DOHH2 (cell line): ENCODE data around the gene FGF23.
A peak's percentile ranks its signal among the peaks of the same experiment; 100 is the strongest.

ENCODE experiments used
- H3F3A ChIP-seq: fragments of 200-600 bp; sonication (generic), shearing (Covaris generic); 2 replicates; pipeline ENCODE4 v1.6.0; 2016; ENCODE audit warnings: antibody characterized with exemption, mild to moderate bottlenecking; ENCODE audit not compliant: control insufficient read depth, insufficient read depth
- H3K27ac ChIP-seq: fragments of 200-600 bp; sonication (generic); 2 replicates; pipeline ENCODE4 v1.5.1; 2014; ENCODE audit warnings: low read depth, mild to moderate bottlenecking, low read length, moderate library complexity
- H3K27me3 ChIP-seq: fragments of 200-600 bp; sonication (generic); 2 replicates; pipeline ENCODE4 v1.6.1; 2014; ENCODE audit warnings: mild to moderate bottlenecking, low read length, mixed read lengths; ENCODE audit not compliant: control insufficient read depth
- H3K36me3 ChIP-seq: fragments of 200-600 bp; sonication (generic); 2 replicates; pipeline ENCODE4 v1.6.1; 2014; ENCODE audit warnings: mild to moderate bottlenecking, low read length, moderate library complexity, mixed read lengths; ENCODE audit not compliant: control insufficient read depth
- H3K4me1 ChIP-seq: fragments of 200-600 bp; sonication (generic); 2 replicates; pipeline ENCODE4 v1.6.1; 2014; ENCODE audit warnings: mild to moderate bottlenecking, low read length, mixed read lengths; ENCODE audit not compliant: control insufficient read depth
- H3K4me2 ChIP-seq: fragments of 200-600 bp; sonication (generic); 2 replicates; pipeline ENCODE4 v1.6.0; 2014; ENCODE audit warnings: mild to moderate bottlenecking, low read length, moderate library complexity
- H3K4me3 ChIP-seq: fragments of 200-600 bp; sonication (generic); 2 replicates; pipeline ENCODE4 v1.5.1; 2014; ENCODE audit warnings: mild to moderate bottlenecking, low read length, mixed read lengths
- H3K79me2 ChIP-seq: fragments of 200-600 bp; sonication (generic); 2 replicates; pipeline ENCODE4 v1.6.1; 2014; ENCODE audit warnings: mild to moderate bottlenecking, low read length, mixed read lengths; ENCODE audit not compliant: control insufficient read depth
- H3K9me2 ChIP-seq: fragments of 200-600 bp; sonication (generic); replicated peaks from 2 replicates; pipeline ENCODE4 v1.6.1; 2014; ENCODE audit warnings: mild to moderate bottlenecking, low read length, mixed read lengths; ENCODE audit not compliant: control insufficient read depth
- H3K9me3 ChIP-seq: fragments of 200-600 bp; sonication (generic); 2 replicates; pipeline ENCODE4 v1.6.1; 2014; ENCODE audit warnings: antibody characterized with exemption, low read length, mixed read lengths; ENCODE audit not compliant: control insufficient read depth, insufficient read depth
- H4K20me1 ChIP-seq: fragments of 200-600 bp; sonication (generic); 2 replicates; pipeline ENCODE4 v1.6.0; 2014; ENCODE audit warnings: low read depth, mild to moderate bottlenecking, antibody characterized with exemption, low read length, moderate library complexity; ENCODE audit not compliant: control insufficient read depth, insufficient read depth
- CTCF ChIP-seq: fragments of 200-600 bp; sonication (generic); IDR thresholded peaks from one replicate; pipeline ENCODE4 v1.5.1; 2014; ENCODE audit warnings: antibody characterized with exemption, mild to moderate bottlenecking, low read depth, low read length; ENCODE audit not compliant: poor library complexity, severe bottlenecking
- EZH2phosphoT487 ChIP-seq: fragments of 200-600 bp; sonication (generic); IDR thresholded peaks from 2 replicates; pipeline ENCODE4 v1.6.1; 2017; ENCODE audit warnings: borderline replicate concordance, mild to moderate bottlenecking, antibody characterized with exemption, low read length, moderate library complexity, mixed read lengths

Gene FGF23

GRCh38 chr12:4322726-4323125, 56.8 kb downstream of the FGF23 start:
- H3K4me1 ChIP-seq: peaks cover 22% of the 10 kb centered on the region
- no peak for TF ChIP-seq EZH2phosphoT487
- no peak for TF ChIP-seq CTCF
- no peaks in the 10 kb centered on the region for H3F3A ChIP-seq
- no peaks in the 10 kb centered on the region for H3K9me3 ChIP-seq
- H4K20me1 ChIP-seq: no peaks in the 10 kb centered on the region
- peaks cover 54% of the 10 kb centered on the region for H3K79me2 ChIP-seq
- H3K4me2 ChIP-seq: peak overlapping the region; percentile 96
- H3K27me3 ChIP-seq: no peaks in the 10 kb centered on the region
- no peak overlapping the region for H3K27ac ChIP-seq
- H3K36me3 ChIP-seq: peaks cover 3% of the 10 kb centered on the region; the same call in 1 of the 2 replicates
- H3K4me3 ChIP-seq: peak overlapping the region; percentile 88
- H3K9me2 ChIP-seq: no peaks in the 10 kb centered on the region

DNA sequence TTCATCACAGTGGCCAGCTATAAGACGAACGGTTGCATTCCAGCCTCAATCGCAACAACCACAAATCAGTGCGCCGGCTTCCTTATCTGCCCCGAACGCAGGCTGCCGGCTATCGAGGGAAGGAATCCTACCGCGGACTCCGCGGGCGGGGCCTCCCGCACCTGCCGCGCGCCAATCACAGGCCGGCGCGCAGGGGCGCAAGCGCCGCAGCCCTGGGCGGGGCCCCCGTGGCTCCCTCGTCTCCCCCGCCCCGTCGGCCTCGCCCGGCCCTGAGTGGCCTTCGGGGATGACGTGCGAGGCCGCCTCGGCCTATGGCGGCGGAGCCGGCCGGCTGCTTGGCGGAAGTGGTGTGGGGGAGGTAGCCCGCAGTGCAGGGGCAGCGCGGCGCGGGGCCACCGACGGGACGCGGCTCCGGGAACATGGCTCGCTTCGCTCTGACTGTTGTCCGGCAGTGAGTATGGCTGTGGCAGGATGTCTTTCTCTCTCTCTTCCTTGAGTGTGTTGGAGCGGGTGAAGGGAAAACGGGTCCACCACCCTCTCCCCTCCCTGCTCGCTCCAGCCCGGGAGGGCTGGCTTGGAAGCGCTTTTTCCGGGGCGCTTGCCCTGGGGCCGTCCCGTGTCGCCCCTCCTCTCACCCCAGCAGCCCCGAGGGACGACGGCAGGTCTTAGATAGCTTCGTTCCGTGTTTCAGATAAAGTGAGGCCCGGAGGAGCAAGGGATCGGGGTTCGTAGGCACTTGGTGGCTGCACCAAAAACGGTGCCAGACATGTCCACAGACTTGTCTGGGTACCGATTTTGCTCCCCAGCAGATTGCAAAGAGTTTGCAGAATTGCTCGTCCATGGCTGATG, 58.4 kb downstream of the FGF23 start, which contains the start of gene TIGAR:
Gene TIGAR (plus strand): TSS at position 361 of the 849 bp plus-strand sequence. CDS start 59 bp downstream, at position 420.
- peaks cover 16% of the 10 kb centered on the region for H3K4me1 ChIP-seq
- peak within 1 kb of the TSS; percentile 88 for H3K4me3 ChIP-seq
- H3K27ac ChIP-seq: peak within 1 kb of the TSS; percentile 11; the same call in 1 of the 2 replicates
- H4K20me1 ChIP-seq: no peaks in the 10 kb centered on the region
- no peaks in the 10 kb centered on the region for H3F3A ChIP-seq
- TF ChIP-seq CTCF (no peak), EZH2phosphoT487 (no peak)
- H3K27me3 ChIP-seq: no peaks in the 10 kb centered on the region
- H3K4me2 ChIP-seq: peak within 1 kb of the TSS; percentile 96
- no peaks in the 10 kb centered on the region for H3K9me2 ChIP-seq
- H3K9me3 ChIP-seq: no peaks in the 10 kb centered on the region
- H3K36me3 ChIP-seq: peaks cover 3% of the 10 kb centered on the region; the same call in 1 of the 2 replicates
- H3K79me2 ChIP-seq: peaks cover 39% of the 10 kb centered on the region

DNA sequence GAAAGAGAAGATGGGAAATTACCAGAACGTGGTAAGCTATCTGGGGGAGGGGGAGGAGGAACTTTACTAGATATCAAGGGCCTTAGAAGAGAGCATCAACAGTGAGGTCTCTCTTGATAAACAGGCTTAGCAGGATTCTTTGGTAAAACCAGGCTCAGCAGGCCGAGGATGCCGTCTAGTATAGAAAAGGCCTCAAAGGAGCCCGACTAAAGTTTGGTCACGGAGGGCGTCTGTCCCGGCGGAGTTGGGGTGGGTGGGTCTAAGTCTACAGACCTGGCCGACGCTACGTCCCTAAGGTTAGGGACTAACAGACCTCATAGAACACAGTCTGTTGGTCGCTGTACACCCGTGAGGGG, 59.0 kb downstream of the FGF23 start:
- Histone ChIP-seq H4K20me1 (no peaks in the 10 kb centered on the region), H3F3A (no peaks in the 10 kb centered on the region), H3K27ac (0 out of 2 replicates have a peak overlapping the region, but pooled peaks have one; percentile 11), H3K4me2 (peak overlapping the region; percentile 96), H3K9me2 (no peaks in the 10 kb centered on the region), H3K9me3 (no peaks in the 10 kb centered on the region), H3K4me1 (peaks cover 16% of the 10 kb centered on the region), H3K79me2 (peaks cover 35% of the 10 kb centered on the region), H3K4me3 (peak overlapping the region; percentile 88), H3K27me3 (no peaks in the 10 kb centered on the region), H3K36me3 (peaks cover 3% of the 10 kb centered on the region; the same call in 1 of the 2 replicates)
- TF ChIP-seq CTCF (no peak), EZH2phosphoT487 (no peak)
